NCI-H1436 (cell line): ENCODE data around the gene SOX6.
"Not testable (repeated sequence)": the region's sequence is repeated elsewhere in the genome, so short reads cannot be mapped to it uniquely, and the experiment has no call there.

Experiments
- DNase-seq: peaks from one replicate; lab custom pipeline; 2025; lab: John Stamatoyannopoulos, UW

Gene SOX6

DNA sequence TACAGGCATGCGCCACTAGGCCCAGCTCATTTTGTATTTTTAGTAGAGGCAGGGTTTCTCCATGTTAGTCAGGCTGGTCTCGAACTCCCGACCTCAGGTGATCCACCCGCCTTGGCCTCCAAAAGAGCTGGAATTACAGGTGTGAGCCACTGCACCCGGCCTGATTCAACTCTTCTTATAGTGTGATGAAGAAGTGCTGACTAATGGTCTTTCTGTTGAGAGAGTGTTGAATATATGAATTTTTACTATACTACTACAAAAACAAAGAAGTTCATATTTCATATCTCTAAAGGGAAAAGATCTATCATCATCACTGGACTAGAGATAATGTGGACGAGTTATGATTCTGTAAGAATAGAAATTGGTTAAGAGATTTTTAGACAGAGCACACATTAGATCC is 320.1 kb downstream of the SOX6 start:
- DNase-seq, result no peak

- no peak for DNase-seq
These were observed 322.3 kb downstream of the SOX6 start for GRCh38 chr11:16034074-16034473.

DNA sequence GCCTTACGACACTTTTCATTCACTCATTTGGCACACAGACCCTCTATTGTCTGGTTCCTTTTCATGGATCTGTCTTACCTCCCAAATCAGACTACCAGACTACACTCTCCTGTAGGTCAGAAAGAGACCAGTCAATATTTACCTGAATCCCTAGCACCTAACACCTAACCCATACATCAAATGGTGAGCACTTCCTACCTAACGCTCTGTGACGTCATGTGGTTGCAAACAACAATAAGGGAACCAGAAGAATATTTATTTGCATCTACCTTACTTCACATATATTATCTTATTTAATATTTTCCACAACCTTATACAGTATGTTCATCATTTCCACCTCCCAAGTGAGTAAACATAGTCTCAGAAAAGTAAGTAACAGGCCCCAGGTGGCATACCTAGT is 323.4 kb downstream of the SOX6 start:
- DNase-seq, result no peak

DNA sequence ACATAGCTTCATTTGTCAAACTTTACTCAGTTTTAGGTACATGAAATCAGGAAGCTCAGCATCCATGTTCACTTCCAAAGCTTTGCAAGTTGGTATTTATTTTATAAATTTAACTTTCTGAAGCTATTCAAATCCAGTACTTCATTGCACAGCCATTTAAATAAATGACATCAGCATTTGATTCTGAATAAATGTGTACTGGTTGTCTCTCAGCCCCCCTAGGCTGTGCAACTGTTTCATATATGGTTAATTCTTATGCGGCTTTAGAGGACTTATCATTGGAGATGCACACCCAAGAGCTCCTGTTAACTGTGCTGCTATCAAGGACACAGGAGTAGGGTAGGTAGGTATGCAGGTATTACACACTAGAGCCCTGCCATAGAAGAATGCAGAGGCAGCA is 325.1 kb downstream of the SOX6 start:
- DNase-seq, result no peak

DNA sequence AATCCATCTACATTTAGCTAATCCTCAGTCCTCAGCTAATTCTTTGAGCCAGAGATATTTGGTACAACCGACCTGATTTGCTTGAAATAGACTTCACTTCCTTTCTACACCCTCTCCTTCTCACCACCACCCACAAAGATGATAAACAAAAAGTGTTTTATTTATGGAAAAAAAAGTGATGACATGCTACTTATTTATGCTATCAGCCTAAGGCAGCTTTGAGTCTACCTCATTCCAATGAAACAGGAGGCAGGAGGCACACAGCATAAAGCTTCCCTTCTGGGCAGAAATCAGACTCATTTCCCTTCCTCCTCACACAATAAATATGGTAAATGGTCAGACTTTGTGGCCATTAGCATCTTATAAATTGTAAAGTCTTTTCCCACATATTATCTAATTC is 325.7 kb downstream of the SOX6 start:
- DNase-seq, result no peak

DNA sequence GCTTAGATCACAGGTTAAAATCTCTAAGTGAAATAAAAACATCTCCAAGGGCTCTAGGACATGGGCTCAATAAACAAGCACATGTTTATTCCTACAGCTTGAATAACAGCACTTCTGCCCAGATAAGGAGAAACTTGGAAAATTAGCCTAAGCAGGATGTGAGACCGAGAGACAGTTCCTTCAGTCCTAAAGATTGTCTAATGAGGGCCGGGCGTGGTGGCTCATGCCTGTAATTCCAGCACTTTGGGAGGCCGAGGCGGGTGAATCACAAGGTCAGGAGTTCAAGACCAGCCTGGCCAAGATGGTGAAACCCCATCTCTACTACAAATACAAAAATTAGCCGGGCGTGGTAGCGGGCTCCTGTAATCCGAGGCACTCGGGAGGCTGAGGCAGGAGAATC is 327.2 kb downstream of the SOX6 start:
- DNase-seq, result not testable (repeated sequence)

DNA sequence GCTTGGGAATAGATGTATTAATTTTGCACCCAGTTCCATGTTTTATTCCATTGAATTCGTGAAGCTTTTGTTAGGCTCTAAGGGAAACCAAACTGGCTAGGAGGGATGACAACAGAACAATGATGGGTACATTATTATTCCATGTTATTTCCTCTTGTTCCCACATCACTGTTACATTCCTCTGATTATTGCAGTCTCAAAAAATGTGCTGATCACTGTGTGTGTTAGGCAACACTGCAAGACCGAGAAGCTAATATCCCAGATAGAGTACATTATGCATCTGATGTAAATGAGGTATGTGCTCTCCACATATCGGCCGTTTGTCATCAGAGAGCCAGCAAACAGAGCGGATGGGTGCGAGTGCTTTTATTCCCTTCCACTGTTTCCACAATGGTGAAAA is 327.9 kb downstream of the SOX6 start:
- no peak for DNase-seq

DNA sequence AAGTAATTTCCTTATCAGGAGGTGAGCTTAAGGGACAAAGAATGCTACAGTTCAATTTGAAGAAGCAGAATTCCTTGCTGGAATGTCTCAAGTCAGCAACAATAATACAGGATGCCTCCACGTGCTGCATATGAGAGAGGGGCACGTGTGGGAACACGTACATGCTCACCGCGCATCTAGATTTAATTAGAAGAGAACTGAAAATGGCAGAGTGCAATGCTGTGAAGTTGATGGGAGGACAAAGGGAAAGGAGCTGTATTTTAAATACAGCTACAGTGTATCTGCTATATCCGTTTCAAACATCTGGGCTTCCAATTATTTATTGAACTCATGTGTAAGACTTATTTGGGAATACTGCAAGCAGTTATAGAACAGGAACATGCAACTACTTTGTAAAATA is 328.7 kb downstream of the SOX6 start:
- no peak for DNase-seq

GRCh38 chr11:16026849-16027248 is 329.5 kb downstream of the SOX6 start:
- DNase-seq, result no peak

DNA sequence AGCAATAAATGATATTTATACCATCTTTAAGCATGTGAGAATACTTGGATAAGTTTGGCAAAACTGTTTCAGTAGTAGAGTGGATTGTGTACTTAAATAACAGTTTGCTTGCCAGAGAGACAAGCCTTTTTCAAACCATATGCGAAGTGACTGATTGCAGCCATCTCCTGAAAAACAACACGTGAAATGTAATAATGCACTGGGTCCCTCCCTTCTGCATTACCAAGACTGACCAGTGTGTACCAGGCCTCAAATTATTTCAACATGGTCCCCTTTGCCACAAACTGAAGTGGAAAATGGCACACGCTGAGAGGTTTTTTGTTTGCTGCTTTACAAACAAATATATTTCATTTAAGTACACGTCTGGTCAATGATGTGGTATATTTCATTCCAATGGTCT is 337.4 kb downstream of the SOX6 start:
- no peak for DNase-seq

- DNase-seq, result no peak
These were observed 339.9 kb downstream of the SOX6 start for GRCh38 chr11:16016468-16016829.

DNA sequence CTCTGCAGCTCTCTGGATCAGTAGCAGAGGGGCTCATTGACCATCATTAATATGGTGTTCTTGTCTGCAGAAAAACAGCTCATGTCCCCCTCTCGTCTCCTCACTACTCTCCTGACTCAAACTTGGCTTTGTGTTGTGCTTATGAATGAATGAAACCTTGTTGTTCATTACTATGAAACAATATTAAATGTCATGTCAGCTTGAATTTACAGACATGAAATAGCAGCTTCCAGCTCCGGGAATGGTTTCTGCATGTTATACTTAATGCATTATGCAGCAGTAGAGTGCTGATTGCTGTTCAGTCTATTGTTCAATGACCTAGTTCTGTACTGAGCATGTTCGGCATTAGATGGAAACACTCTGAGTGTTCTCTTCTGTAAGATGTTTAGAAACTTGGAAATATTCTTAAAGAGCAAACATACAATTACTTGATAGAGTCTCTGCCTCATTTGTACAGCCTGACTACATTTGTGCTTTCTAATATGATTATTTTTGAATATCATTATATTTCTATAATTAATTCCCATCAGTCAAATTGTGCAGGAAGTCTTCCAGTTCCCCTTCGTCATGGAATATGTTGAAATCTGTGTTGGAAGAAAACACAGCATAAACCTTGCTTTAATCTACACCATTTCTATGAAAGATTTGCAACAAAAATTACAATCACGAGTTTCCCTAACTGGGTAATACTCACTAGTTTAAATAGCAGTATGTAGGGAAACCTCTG is 340.4 kb downstream of the SOX6 start:
- DNase-seq, result no peak

GRCh38 chr11:16013649-16014275 is 342.6 kb downstream of the SOX6 start:
- DNase-seq, result peak; percentile 37

DNA sequence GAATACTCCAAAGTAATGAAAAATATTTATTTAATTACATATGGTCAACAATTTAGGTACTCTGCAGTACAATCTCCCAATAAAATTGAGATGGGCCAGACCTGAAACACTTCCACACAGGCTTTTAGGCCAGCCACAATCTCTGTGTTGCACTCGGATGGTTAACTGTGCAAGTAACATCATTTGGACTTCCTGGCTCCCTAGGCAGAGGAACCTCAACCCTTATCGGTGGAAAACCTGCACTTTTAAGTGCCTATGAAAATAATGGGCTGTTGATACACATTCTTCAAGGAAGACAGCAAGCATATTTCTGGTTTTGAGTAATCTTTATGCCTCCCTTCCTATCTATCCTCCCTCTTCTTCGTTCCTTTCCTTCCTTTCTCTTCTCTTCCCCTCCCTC is 343.1 kb downstream of the SOX6 start:
- no peak for DNase-seq

DNA sequence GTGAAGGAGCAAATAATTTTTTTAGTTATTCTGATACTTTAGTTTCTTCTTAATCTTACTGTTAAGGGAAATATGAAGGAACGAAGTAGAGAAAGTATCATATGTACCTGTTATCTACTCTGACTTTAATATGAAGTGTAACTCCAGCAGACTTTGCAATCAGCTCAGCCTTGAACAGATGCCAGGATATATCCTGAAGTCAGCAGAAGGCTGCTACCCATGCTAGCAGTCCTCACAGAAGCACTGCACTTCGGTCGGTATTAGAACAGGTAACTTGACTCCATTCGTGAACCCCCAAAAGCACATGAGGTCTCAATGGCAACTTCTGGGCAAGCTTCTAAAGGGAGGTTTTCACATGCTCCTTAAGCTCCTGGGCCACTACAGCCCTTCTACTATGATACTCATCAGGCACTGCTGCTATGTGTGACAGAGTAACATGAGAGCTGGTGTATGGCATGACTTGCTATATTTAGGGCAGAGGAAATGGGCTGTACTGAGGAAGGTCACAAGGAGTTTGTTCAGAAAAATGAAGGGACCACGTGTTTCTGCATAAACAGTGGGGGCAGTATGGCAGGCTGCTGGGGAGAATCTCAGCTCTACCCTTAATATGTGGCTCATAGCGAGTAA is 344.1 kb downstream of the SOX6 start:
- no peak for DNase-seq

GRCh38 chr11:16011396-16011795 is 344.9 kb downstream of the SOX6 start:
- DNase-seq, result no peak

DNA sequence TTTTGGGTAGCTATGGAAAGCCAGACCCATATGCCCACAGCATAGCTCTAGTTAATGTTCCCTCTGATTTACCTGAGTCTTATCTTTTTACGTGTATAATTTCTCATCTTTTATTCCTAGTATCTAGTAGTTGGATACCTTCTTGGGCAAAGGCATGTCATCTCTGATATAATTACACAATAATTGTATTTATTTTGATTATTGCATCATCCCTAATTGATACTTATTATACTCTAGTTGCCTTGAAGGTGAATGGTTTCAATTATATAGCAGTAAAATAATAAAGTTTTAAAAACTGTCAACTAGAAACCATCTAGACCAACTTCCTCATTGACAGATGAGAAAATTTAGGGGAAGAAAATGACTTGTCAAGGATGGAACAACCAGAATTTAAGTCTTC is 347.3 kb downstream of the SOX6 start:
- DNase-seq, result no peak

GRCh38 chr11:16007514-16007913 is 348.8 kb downstream of the SOX6 start:
- no peak for DNase-seq

DNA sequence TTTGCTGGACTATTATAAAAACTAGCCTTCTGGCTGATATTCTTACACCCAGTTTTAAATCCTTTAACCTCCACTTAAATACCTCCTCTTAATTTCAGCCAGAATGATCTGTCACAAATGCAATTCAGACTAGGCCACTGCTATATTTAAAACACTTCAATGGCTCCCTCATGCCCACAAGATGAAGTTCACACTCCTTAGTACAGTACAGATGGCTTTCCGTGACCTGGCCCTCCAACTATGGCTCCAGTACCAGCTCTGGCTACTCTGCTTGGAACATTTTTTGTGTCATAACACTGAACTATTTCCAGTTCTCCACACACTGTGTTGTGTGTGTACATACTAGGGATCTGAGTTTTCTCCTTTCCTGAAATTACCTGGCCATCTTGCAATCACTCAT is 353.4 kb downstream of the SOX6 start:
- DNase-seq, result no peak

DNA sequence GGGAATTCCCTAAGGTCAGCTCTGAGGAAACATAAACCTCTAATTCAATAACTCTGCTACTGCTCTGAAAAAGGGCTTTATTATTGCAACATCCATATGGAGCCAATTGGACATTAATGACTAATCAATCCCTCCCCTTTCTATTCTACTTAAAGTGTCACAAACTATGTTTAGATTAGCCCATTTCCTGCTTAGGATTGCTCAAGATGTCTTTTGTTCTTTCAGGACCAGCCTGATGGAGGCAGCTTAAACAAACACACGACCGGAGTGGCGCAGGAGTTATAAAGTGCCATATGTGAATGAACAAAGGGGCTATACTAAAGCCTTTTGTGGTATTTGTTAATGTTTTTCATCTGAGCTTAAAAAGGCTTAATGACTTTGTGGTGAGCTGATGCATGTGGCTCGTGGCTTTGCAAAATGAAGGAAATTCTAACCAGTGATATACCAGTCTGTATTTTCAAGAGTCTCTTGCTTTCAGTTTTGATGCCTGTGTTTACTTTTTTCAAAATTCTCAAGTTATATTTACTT is 354.4 kb downstream of the SOX6 start:
- peak; percentile 58 for DNase-seq

GRCh38 chr11:16001044-16001568 is 355.2 kb downstream of the SOX6 start:
- DNase-seq, result no peak

DNA sequence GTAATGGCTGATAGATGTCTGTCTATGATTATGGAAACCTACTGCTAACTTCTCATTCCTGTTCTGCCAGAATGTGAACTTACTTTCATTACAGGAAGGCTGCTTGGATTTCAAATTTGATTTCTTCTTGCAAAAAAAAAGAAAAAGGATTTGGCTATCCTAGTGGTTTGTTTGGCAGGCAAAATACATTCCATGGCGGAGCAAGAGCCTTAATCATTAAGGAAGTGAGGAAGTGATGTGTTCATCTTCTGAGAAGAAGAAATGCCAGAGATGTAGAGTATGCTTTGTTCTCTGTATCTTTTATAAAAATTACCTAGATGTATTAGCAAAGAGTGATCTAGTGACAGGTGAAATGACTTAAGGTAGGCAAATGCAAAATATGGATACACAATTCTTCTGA is 356.3 kb downstream of the SOX6 start:
- no peak for DNase-seq

GRCh38 chr11:15993345-15993744 is 363.0 kb downstream of the SOX6 start:
- no peak for DNase-seq
